GM19328 (cell line): Measurements from ENCODE around the gene CTNNBL1.

ENCODE experiments used
- ATAC-seq: cut with Tn5 transposase; IDR thresholded peaks from one replicate; pipeline ENCODE4 v1.9.1; 2021; ENCODE audit warnings: mild to moderate bottlenecking, moderate library complexity; ENCODE audit not compliant: unreplicated experiment

Gene CTNNBL1

GRCh38 chr20:37808233-37809070, 114.6 kb downstream of the CTNNBL1 start:
- no peak for ATAC-seq

- ATAC-seq, result no peak
Observed at GRCh38 chr20:37810027-37810426, 116.2 kb downstream of the CTNNBL1 start.

- no peak for ATAC-seq
Observed at GRCh38 chr20:37816003-37816402, 122.2 kb downstream of the CTNNBL1 start.

GRCh38 chr20:37816726-37817125, 122.9 kb downstream of the CTNNBL1 start:
- ATAC-seq, result no peak

GRCh38 chr20:37821696-37822095, 127.9 kb downstream of the CTNNBL1 start:
- no peak for ATAC-seq

GRCh38 chr20:37822141-37822601, 128.3 kb downstream of the CTNNBL1 start:
- no peak for ATAC-seq

- ATAC-seq, result no peak
Observed at GRCh38 chr20:37823296-37823980, 129.6 kb downstream of the CTNNBL1 start.

GRCh38 chr20:37827605-37828004, 133.8 kb downstream of the CTNNBL1 start:
- ATAC-seq, result no peak

GRCh38 chr20:37828684-37829083, 134.9 kb downstream of the CTNNBL1 start:
- no peak for ATAC-seq

GRCh38 chr20:37829128-37829527, 135.3 kb downstream of the CTNNBL1 start:
- no peak for ATAC-seq

- no peak for ATAC-seq
Observed at GRCh38 chr20:37833221-37833896, 139.5 kb downstream of the CTNNBL1 start.

- no peak for ATAC-seq
Observed at GRCh38 chr20:37836926-37837325, 143.1 kb downstream of the CTNNBL1 start.

GRCh38 chr20:37837924-37838323, 144.1 kb downstream of the CTNNBL1 start:
- no peak for ATAC-seq

- ATAC-seq, result no peak
Observed at GRCh38 chr20:37838769-37839431, 145.1 kb downstream of the CTNNBL1 start.

- ATAC-seq, result no peak
Observed at GRCh38 chr20:37839432-37839827, 145.6 kb downstream of the CTNNBL1 start.

GRCh38 chr20:37839955-37840354, 146.1 kb downstream of the CTNNBL1 start:
- no peak for ATAC-seq

GRCh38 chr20:37841389-37841788, 147.6 kb downstream of the CTNNBL1 start:
- ATAC-seq, result no peak

GRCh38 chr20:37841971-37842370, 148.1 kb downstream of the CTNNBL1 start:
- no peak for ATAC-seq

- no peak for ATAC-seq
Observed at GRCh38 chr20:37845241-37845681, 151.4 kb downstream of the CTNNBL1 start.

- ATAC-seq, result no peak
Observed at GRCh38 chr20:37845878-37846277, 152.0 kb downstream of the CTNNBL1 start.

GRCh38 chr20:37846573-37846972, 152.7 kb downstream of the CTNNBL1 start:
- ATAC-seq, result no peak
